Globus pallidus (tissue), 1 donor: ENCODE data around the gene STK32C.

Source experiments
- DNase-seq: peaks from one replicate; pipeline ENCODE4 v3.0.0-alpha.2; 2015; ENCODE audit warnings: low spot score

Gene STK32C

GRCh38 chr10:132307823-132308586 lies at the start of gene STK32C:
STK32C (minus strand) TSS chr10:132307950; CDS start chr10:132307833, 117 bp downstream.
- peak; percentile 94 for DNase-seq

GRCh38 chr10:132356621-132357195 lies 49.0 kb upstream of the STK32C start:
- no peak for DNase-seq

DNA sequence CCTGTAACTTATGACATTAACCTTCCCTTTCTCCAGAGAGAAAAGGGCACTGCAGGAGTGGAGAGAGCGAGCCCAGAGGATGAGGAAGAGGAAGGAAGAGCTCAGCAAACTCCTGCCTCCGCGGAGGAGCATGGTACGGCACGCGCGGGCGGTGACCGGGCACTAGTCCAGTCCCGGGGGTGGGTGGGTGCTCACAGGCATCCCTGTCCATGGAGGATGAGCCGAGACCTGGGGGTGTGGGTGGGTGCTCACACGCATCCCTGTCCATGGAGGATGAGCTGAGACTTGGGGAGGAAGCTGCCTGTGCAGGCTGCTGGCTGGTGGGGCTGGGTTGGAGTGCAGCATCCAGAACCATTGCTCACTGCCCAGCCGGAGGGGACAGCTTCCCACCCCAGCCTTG lies 48.0 kb upstream of the STK32C start:
- no peak for DNase-seq

GRCh38 chr10:132355297-132355696 lies 47.5 kb upstream of the STK32C start:
- DNase-seq = no peak

DNA sequence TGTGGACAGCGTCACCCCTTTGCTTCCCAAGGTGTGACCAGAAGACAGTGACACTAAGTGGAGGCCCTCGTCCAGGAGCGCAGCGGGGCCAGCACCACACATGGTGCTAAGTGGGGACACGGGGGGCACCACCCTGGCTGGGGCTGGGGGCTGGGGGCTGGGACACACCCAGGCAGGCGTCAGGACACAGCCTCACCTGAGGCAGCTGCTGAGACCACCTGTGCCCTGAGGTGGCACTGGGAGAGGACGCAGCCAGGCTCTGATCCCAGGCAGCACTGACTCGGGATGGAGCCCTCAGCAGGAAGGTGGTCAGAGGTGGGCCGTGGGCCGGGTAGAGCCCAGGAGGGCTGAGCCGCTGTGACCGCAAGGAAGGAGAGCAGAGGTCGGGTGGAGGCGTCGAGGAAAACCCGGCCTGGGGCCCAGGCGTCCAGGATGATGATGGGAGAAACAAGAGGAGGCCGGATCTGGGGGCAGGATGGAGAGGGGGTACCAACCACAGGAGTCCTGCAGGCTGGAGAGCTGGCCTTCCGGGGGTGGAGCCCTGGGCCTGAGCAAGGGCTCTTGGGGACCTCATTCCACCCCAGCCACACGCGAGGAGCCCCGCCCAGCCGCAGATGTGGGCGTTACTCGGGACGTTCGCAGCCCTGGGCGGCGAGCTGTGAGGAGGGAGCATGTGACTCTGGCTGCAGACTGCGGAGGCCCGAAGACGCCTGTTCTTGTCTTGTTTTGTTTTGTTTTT lies 46.8 kb upstream of the STK32C start:
- DNase-seq = no peak

GRCh38 chr10:132353456-132354355 lies 46.0 kb upstream of the STK32C start:
- DNase-seq = no peak

DNA sequence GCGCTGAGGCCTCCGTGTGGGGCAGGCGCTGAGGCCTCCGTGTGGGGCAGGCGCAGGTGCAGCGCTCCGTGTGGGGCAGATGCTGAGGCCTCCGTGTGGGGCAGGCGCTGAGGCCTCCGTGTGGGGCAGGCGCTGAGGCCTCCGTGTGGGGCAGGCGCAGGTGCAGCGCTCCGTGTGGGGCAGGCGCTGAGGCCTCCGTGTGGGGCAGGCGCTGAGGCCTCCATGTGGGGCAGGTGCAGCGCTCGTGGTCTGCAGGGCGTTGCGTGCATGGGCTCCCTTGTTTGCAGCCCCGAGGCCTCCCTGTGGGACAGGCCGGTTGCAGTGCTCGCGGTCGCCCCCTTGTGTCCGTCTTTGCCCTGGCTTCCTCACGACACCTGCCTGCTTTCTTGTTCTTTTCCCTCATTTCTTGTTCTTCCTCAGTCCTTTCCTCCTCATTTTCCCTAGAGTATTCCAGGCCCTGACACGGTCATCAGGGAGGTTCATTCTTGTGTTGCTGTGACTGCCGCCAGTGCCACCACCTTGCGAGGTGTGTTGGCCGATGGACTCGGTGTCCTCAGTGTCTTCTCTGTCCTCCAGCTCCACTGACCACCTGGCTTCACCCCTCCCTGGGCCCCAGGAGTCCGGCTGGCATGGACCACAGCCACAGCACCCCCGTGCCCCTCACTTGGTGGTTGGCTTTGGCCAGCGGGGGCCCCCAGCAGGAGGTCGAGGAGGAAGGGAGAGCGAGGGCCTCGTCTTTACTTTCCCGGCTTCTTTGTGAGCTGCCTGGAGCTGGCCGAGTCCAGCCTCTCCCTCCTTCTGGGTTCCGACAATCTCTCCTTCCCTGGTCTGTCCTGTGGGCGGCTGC lies 44.9 kb upstream of the STK32C start:
- peak; percentile 16 for DNase-seq

DNA sequence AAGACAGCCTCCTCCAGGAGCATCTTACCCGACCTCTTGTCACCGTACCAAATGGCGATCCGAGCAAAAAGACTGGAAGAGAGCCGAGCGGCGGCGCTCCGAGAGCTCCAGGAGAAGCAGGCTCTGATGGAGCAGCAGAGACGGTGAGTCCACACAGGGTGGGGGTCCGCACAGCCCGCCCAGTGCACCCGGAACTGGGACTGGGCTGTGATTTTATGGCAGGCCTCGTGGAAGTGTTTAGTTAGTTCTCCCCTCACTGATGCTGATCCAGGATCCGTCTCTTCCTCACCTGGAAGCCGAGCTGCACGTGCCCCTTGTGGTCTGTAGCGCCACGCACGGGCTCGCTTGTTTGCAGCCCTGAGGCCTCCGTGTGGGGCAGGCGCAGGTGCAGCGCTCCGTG lies 43.9 kb upstream of the STK32C start:
- no peak for DNase-seq

DNA sequence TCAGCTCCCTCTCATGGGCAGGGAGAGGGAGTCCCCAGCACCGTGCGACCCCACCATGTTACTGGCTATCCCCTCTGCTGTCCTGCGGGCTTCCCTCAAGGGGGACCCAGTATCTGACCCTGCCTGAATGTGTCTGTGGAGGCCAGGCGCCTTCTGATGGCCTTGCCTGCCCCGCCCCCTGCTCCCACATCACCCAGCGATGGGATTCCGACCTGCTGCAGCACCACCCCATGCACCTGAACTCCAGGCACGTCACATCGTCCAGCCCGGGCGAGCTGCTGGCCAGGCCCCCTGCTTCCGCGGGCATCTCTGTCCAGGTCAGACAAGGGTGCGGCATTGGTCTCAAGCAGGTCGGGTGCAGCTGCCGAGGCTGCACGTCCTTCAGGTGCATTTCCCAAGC lies 43.2 kb upstream of the STK32C start:
- no peak for DNase-seq

GRCh38 chr10:132350391-132350790 lies 42.6 kb upstream of the STK32C start:
- DNase-seq = no peak

DNA sequence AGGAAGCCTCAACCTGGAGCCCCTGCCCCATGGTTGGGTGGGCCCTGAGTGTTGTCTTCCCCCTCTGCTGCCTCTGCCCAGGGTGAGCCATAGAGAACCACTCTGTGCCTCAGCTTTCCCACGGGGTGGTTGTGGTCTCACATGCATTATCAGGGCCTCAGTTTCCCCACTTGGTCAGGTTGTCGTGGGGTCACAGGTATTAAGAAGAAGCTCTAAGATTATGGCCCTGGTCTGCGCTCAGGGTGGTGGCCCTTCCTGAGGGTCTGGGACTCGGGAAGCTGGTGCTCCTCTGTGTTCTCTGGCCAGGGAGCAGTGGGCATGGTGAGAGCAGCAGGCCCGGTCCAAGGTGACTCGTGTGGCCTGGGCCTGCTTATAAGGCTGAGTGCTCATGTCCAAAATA lies 42.0 kb upstream of the STK32C start:
- no peak for DNase-seq

GRCh38 chr10:132347931-132348267 lies 40.1 kb upstream of the STK32C start:
- no peak for DNase-seq

- no peak for DNase-seq
Measured at GRCh38 chr10:132347211-132347930, 39.6 kb upstream of the STK32C start.

GRCh38 chr10:132346806-132347205 lies 39.1 kb upstream of the STK32C start:
- DNase-seq = no peak

GRCh38 chr10:132345345-132345744 lies 37.6 kb upstream of the STK32C start:
- no peak for DNase-seq

GRCh38 chr10:132344386-132344785 lies 36.6 kb upstream of the STK32C start:
- no peak for DNase-seq

GRCh38 chr10:132342553-132342952 lies 34.8 kb upstream of the STK32C start:
- DNase-seq = no peak

DNA sequence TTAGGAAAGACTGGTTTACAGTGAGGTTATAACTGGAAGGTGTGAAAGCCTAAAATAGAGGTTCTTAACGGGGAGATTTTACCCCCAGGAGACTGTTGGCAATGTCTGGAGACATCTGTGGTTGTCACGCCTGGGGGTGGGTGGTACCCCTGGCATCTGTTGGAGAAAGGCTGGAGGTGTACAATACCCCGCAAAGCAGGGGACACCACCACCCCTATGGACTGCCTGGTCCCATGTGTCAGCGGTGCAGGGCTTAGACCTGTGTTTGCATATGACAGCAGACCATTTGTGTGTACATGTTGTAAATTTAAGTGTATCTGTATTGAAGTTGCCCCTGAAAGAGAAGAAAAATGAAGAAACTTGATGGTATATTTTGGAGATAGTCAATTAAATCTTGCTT lies 34.0 kb upstream of the STK32C start:
- DNase-seq = no peak

DNA sequence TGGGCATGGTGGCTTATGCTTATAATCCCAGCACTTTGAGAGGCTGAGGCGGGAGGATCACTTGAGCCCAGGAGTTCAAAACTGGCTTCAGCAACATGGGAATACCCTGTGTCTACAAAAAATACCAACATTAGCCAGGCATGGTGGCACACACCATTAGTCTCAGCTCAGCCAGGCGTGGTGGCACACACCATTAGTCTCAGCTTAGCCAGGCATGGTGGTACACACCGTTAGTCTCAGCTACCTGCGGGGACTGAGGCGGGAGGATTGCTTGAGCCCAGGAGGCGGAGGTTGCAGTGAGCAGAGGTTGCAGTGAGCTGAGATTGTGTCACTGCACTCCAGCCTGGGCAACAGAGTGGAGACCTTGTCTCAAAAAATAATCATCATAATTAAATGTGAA lies 33.3 kb upstream of the STK32C start:
- DNase-seq = no peak

- DNase-seq = no peak
Measured at GRCh38 chr10:132339276-132339675, 31.5 kb upstream of the STK32C start.

DNA sequence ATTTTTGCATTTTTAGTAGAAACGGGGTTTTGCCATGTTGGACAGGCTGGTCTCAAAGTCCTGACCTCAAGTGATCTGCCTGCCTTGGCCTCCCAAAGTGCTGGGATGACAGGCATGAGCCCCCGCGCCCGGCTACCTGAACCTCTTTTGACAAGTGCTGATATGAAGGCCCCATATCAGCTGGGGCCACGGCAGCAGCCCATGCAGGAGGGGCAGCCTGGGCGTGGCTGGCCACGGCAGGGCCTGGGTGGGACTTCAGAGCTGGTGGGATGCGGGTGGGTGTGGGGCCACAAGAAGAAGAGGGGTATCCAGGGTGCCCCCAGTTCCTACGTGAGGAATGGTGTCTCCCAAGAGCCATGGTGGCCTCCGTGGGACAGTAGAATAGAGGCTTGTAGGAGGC lies 31.1 kb upstream of the STK32C start:
- no peak for DNase-seq
